Progenitor cell of endocrine pancreas (in vitro differentiated cells): Measurements from ENCODE around the gene PRR14. TPM values are rescaled to one million over a fixed set of nuclear protein-coding genes. Genes with fewer than 3 reads are reported as not detected.

Experiments
- DNase-seq: peaks from one replicate; pipeline ENCODE4 v3.0.0; 2021; ENCODE audit warnings: low spot score; ENCODE audit not compliant: unreplicated experiment
- H3K27ac Mint-ChIP-seq: 2 replicates; pipeline ENCODE4 v1.8.0; 2021; ENCODE audit warnings: mild to moderate bottlenecking, moderate library complexity, mixed read lengths
- H3K27me3 Mint-ChIP-seq: 2 replicates; pipeline ENCODE4 v1.8.0; 2021; ENCODE audit warnings: mixed read lengths
- H3K36me3 Mint-ChIP-seq: 2 replicates; pipeline ENCODE4 v1.8.0; 2022; ENCODE audit warnings: mixed read lengths; ENCODE audit not compliant: insufficient read depth
- H3K4me1 Mint-ChIP-seq: 2 replicates; pipeline ENCODE4 v1.8.0; 2021; ENCODE audit warnings: low read depth, mixed read lengths
- H3K4me3 Mint-ChIP-seq: 2 replicates; pipeline ENCODE4 v1.8.0; 2021; ENCODE audit warnings: low read depth, mild to moderate bottlenecking, moderate library complexity, mixed read lengths
- H3K9me3 Mint-ChIP-seq: 2 replicates; pipeline ENCODE4 v1.8.0; 2021; ENCODE audit warnings: low read depth, mixed read lengths
- CTCF ChIP-seq: fragments of 200-600 bp; sonication (generic); IDR thresholded peaks from one replicate; pipeline ENCODE4 v1.5.0; 2021; ENCODE audit warnings: antibody characterized with exemption, mild to moderate bottlenecking; ENCODE audit not compliant: unreplicated experiment
- total RNA-seq: library from RNA; stranded (reverse); gene quantifications from 2 replicates; pipeline ENCODE4 v1.2.1, GENCODE V29; 2021

Gene PRR14
- total RNA-seq, 1 donor from 2014 or later = 58.7 TPM

DNA sequence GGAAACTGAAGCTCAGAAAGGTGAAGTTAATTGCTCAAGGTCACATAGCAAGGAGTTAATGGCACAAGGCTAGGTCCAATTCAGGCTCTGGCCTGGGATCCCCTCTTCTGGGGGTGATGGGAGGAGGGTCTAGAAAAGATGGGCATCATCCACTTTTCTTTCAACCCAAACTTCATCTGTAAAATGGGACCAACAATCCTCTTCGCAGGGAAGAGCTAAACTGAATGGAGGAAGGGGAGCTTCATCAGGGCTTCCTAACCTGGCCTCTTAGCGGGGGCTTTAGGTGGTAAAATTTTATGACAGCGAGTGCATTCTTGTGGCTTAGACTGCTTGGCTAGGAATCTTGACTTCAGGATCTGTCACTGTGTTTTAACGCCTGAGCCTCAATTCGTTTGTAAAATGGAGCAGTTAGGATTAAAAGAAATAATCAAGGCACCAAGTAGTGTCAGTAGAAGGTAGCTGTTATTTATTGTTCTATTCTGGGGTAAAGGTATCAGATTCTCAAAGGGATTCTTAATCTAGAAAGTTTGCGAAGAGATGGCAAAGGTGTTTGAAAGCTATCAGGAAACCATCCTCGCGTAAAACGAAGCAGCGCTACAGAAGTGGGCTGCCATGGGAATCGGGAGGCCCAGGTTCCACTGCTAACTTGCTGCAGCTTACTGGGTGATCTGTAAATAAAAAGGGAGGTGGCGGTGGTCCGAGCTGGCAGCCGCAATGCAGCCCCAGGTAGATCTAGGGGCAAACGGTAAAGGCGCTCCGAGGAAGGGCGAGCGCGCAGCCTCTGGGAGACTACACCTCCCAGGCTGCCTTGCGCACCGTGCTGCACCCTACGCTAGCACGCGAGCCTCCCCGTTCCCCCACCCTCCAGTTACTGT is 46.7 kb downstream of the PRR14 start:
- H3K27me3 Mint-ChIP-seq = peaks cover 3% of the 10 kb centered on the region
- peak overlapping the region; percentile 100 for H3K27ac Mint-ChIP-seq
- peaks cover 23% of the 10 kb centered on the region for H3K4me1 Mint-ChIP-seq
- H3K36me3 Mint-ChIP-seq = peaks cover 6% of the 10 kb centered on the region
- peak overlapping the region; percentile 98 for H3K4me3 Mint-ChIP-seq
- H3K9me3 Mint-ChIP-seq = no peaks in the 10 kb centered on the region
- TF ChIP-seq CTCF = no peak
- DNase-seq = no peak

- no peak for TF ChIP-seq CTCF
- Mint-ChIP-seq H3K4me1 (peaks cover 23% of the 10 kb centered on the region), H3K4me3 (peak overlapping the region; percentile 98), H3K27ac (peak overlapping the region; percentile 100), H3K36me3 (peaks cover 8% of the 10 kb centered on the region), H3K9me3 (no peaks in the 10 kb centered on the region), H3K27me3 (no peaks in the 10 kb centered on the region)
- peak; percentile 98 for DNase-seq
Observed at GRCh38 chr16:30698139-30698815, 47.5 kb downstream of the PRR14 start.

DNA sequence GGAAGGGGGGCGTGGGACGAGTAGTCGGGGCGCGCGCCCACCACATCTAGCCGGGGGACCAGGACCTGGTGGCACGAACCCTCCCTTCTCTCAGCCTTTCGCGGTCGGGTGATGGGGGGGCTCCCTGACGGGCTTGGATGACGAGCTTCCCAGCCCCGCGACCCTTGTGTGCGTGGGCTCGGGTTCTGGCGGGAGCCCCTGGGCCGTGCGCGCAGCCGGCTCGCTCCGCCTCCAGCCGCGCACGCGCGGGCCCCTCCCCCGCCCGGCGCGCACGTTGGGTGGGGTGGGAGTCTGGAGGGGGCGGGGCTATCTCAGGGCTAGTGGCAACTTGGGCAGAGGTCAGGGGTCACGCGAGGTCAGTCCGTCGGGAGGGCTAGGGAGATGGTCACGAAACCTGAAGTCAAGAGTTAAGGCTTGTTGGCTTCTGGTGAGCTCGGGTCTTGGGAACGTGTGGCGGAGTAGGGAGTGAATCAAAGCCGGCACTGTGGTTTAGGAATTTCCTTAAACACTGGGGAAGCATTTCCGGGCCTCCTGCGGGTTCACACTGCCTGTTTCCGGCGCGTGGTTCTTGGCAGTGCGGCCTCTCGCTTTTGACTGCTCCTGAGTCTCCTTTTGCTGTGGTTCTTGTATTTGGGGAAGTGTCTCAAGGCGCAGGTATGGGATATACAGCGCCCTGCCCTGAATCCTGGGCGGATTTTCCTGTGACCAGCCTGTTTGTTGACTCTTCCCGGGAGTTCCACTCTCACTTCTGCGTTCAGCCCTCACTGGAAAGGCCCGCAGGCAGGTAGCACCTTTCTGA is 48.3 kb downstream of the PRR14 start, which contains the start of gene SRCAP:
TSS of gene SRCAP (plus strand) at position 356 of the 799 bp plus-strand sequence. CDS start 1,654 bp downstream, outside the sequence.
- Mint-ChIP-seq H3K36me3 (peaks cover 8% of the 10 kb centered on the region), H3K4me3 (peak within 1 kb of the TSS; percentile 98), H3K9me3 (no peaks in the 10 kb centered on the region), H3K27me3 (no peaks in the 10 kb centered on the region), H3K27ac (peak within 1 kb of the TSS; percentile 100), H3K4me1 (peaks cover 23% of the 10 kb centered on the region)
- no peak for TF ChIP-seq CTCF
- DNase-seq = peak; percentile 70

DNA sequence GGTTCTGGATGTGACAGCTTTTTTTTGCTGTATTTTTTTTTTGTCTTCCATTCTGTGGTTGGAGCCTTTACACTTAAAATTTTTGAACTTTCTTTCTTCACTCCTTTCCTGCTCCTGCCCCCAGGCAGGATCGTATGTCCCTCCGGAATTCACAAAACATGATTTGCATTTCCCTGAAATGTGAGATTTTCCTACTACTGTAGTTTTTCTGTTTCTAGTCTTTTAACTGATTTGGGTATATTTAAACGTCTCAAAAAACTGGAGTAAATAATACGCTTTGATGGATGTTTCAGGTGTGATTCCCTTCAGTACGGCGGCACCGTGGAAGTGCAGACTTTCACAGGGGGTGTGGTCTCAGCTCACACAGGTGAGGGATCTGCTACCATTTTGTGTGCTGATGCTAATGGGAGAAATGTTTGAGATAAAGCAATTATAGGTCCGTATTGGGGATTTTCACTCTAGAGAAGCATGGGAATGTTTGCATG is 48.9 kb downstream of the PRR14 start:
- no peak for DNase-seq
- H3K9me3 Mint-ChIP-seq = no peaks in the 10 kb centered on the region
- TF ChIP-seq CTCF = no peak
- peak overlapping the region; percentile 99 for H3K27ac Mint-ChIP-seq
- H3K4me1 Mint-ChIP-seq = peaks cover 23% of the 10 kb centered on the region
- peak overlapping the region; percentile 98 for H3K4me3 Mint-ChIP-seq
- H3K36me3 Mint-ChIP-seq = peaks cover 9% of the 10 kb centered on the region
- H3K27me3 Mint-ChIP-seq = no peaks in the 10 kb centered on the region

- no peaks in the 10 kb centered on the region for H3K9me3 Mint-ChIP-seq
- TF ChIP-seq CTCF = no peak
- H3K27me3 Mint-ChIP-seq = no peaks in the 10 kb centered on the region
- H3K4me3 Mint-ChIP-seq = no peak overlapping the region
- peak overlapping the region; percentile 74 for H3K27ac Mint-ChIP-seq
- peaks cover 19% of the 10 kb centered on the region for H3K4me1 Mint-ChIP-seq
- no peak for DNase-seq
- H3K36me3 Mint-ChIP-seq = peaks cover 10% of the 10 kb centered on the region
Observed at GRCh38 chr16:30700491-30700890, 49.7 kb downstream of the PRR14 start.
